HCT116 (cell line): ENCODE measurements around the gene VPS41. TPM values are rescaled to one million over a fixed set of nuclear protein-coding genes. Genes with fewer than 3 reads are reported as not detected.

Source experiments
- ATAC-seq: fragments of 200-7000 bp; cut with Tn5 transposase; 2 replicates; pipeline ENCODE4 v1.9.1; 2020; ENCODE audit warnings: mild to moderate bottlenecking, moderate library complexity
- BruUV-seq: library from RNA; stranded (reverse); fragments of 400-500 nt; replicated peaks from 2 replicates; lab custom pipeline; 2021; lab: Mats Ljungman, UMichigan
- CTCF ChIA-PET: fragments of 300-600 bp; sonication (Branson Sonifier 250); formaldehyde crosslinking; loops from one replicate; lab custom pipeline; 2021; ENCODE audit warnings: antibody characterized with exemption; lab: Charles Lee
- POLR2A ChIA-PET: fragments of 300-600, 350-600 bp; sonication (Branson Sonifier 250); formaldehyde crosslinking; loops from one replicate; lab custom pipeline; 2021; ENCODE audit warnings: antibody characterized with exemption; lab: Charles Lee
- RAD21 ChIA-PET, 2 experiments: fragments of 300-600 bp; sonication (Branson Sonifier 250); formaldehyde crosslinking; loops; one replicate each; lab custom pipeline; 2023; ENCODE audit warnings: low total read pairs in 2 of 2; ENCODE audit not compliant: uncharacterized antibody in 2 of 2, unreplicated experiment in 2 of 2, low non-redundant PET in 1 of 2; lab: Charles Lee
- DNase-seq: peaks from one replicate; pipeline ENCODE4 v3.0.0-alpha.2; 2010; ENCODE audit warnings: low read depth, low spot score
- H2AFZ ChIP-seq: fragments of 200-600 bp; shearing (Covaris generic), sonication (generic); 2 replicates; pipeline ENCODE4 v1.6.1; 2017; ENCODE audit warnings: low read depth, mixed run types, mixed read lengths, antibody characterized with exemption, low read length; ENCODE audit not compliant: poor library complexity, severe bottlenecking
- H3K27ac ChIP-seq: 2 replicates; pipeline ENCODE4 v1.5.1; 2012; ENCODE audit warnings: low read depth, low read length
- H3K27me3 ChIP-seq: fragments of 200-600 bp; sonication (generic); 2 replicates; pipeline ENCODE4 v1.6.1; 2016; ENCODE audit warnings: mixed run types, low read length, mixed read lengths; ENCODE audit not compliant: insufficient read depth
- H3K36me3 ChIP-seq, 2 experiments: fragments of 200-500 bp in 1 of 2; fragments of 200-600 bp in 1 of 2; sonication (Bioruptor generic) in 1 of 2; sonication (generic) in 1 of 2; 2 replicates each; pipeline versions ENCODE4 v1.5.1 to v1.6.1; 2014 to 2016; ENCODE audit warnings: low read length in 2 of 2, inconsistent platforms in 1 of 2, mixed read lengths in 1 of 2, mixed run types in 1 of 2; ENCODE audit not compliant: insufficient read depth in 2 of 2, control insufficient read depth in 1 of 2
- H3K4me1 ChIP-seq, 2 experiments: fragments of 200-600 bp in 1 of 2; sonication (generic) in 1 of 2; 2 replicates each; pipeline versions ENCODE4 v1.5.1 to v1.6.1; 2012 to 2017; ENCODE audit warnings: low read length in 2 of 2, inconsistent platforms in 1 of 2, mild to moderate bottlenecking in 1 of 2, mixed read lengths in 1 of 2, mixed run types in 1 of 2, moderate library complexity in 1 of 2; ENCODE audit not compliant: insufficient read depth in 2 of 2, control insufficient read depth in 1 of 2
- H3K4me2 ChIP-seq: fragments of 200-600 bp; sonication (generic); 2 replicates; pipeline ENCODE4 v1.6.1; 2017; ENCODE audit warnings: mixed run types, low read length, mixed read lengths
- H3K4me3 ChIP-seq, 2 experiments: fragments of 200-600 bp in 1 of 2; sonication (generic) in 1 of 2; replicated peaks in 1 of 2; 2 replicates each; pipeline ENCODE4 v1.5.1; 2011 to 2016; ENCODE audit warnings: low read length in 2 of 2, control low read depth in 1 of 2, low read depth in 1 of 2, mild to moderate bottlenecking in 1 of 2, mixed read lengths in 1 of 2, mixed run types in 1 of 2
- H3K79me2 ChIP-seq: fragments of 200-600 bp; sonication (generic); 2 replicates; pipeline ENCODE4 v1.6.1; 2017; ENCODE audit warnings: mild to moderate bottlenecking, mixed run types, low read length, moderate library complexity, mixed read lengths; ENCODE audit not compliant: insufficient read depth
- H3K9ac ChIP-seq: fragments of 200-600 bp; sonication (generic); 2 replicates; pipeline ENCODE4 v1.6.1; 2016; ENCODE audit warnings: low read length, mixed read lengths
- H3K9me2 ChIP-seq: fragments of 200-600 bp; sonication (generic), shearing (Covaris generic); 2 replicates; pipeline ENCODE4 v1.6.1; 2017; ENCODE audit warnings: mixed run types, mild to moderate bottlenecking, moderate library complexity; ENCODE audit not compliant: insufficient read depth
- H3K9me3 ChIP-seq, 2 experiments: fragments of 200-500 bp in 1 of 2; fragments of 200-600 bp in 1 of 2; sonication (Bioruptor generic) in 1 of 2; sonication (generic) in 1 of 2; 2 replicates each; pipeline ENCODE4 v1.6.1; 2014 to 2017; ENCODE audit warnings: low read length in 2 of 2, mixed read lengths in 2 of 2, inconsistent platforms in 1 of 2, low read depth in 1 of 2, mild to moderate bottlenecking in 1 of 2, mixed run types in 1 of 2, moderate library complexity in 1 of 2; ENCODE audit not compliant: control insufficient read depth in 1 of 2, insufficient read depth in 1 of 2
- H4K20me1 ChIP-seq: fragments of 200-600 bp; sonication (generic), shearing (Covaris generic); 2 replicates; pipeline ENCODE4 v1.6.1; 2017; ENCODE audit warnings: mixed run types, mild to moderate bottlenecking, moderate library complexity; ENCODE audit not compliant: insufficient read depth
- CBX3 ChIP-seq: IDR thresholded peaks from 2 replicates; pipeline ENCODE4 v1.6.1; 2012; ENCODE audit warnings: low read depth
- CTCF ChIP-seq, 3 experiments: fragments of 200-600 bp in 1 of 3; sonication (generic) in 1 of 3; IDR thresholded peaks in 2 of 3; conservative IDR thresholded peaks in 1 of 3; 2 replicates each; pipeline ENCODE4 v1.5.1; 2012 to 2017; ENCODE audit warnings: low read depth in 2 of 3, low read length in 2 of 3, antibody characterized with exemption in 1 of 3, borderline replicate concordance in 1 of 3, control low read depth in 1 of 3, mild to moderate bottlenecking in 1 of 3, mixed read lengths in 1 of 3, mixed run types in 1 of 3, moderate library complexity in 1 of 3; ENCODE audit not compliant: insufficient read depth in 1 of 3
- EGR1 ChIP-seq: IDR thresholded peaks from 2 replicates; pipeline ENCODE4 v1.6.1; 2012; ENCODE audit warnings: low read depth
- ELF1 ChIP-seq: IDR thresholded peaks from 2 replicates; pipeline ENCODE4 v1.6.1; 2012; ENCODE audit warnings: low read depth, borderline replicate concordance
- FOSL1 ChIP-seq: IDR thresholded peaks from 2 replicates; pipeline ENCODE4 v1.6.1; 2012; ENCODE audit warnings: low read depth
- intact Hi-C: fragments of 100-400 bp; cut with micrococcal nuclease; formaldehyde crosslinking; loops from 2 replicates; pipeline ENCODE4 v1.10.0; 2022
- total RNA-seq: library from RNA; stranded (reverse); gene quantifications from one replicate; pipeline ENCODE4 v1.2.1, GENCODE V29; 2021; ENCODE audit not compliant: unreplicated experiment
- TF ChIP-seq, protein P1 (sequence below): IDR thresholded peaks from 2 replicates; pipeline ENCODE4 v1.6.1; 2012
- TF ChIP-seq, protein P2 (sequence below): IDR thresholded peaks from 2 replicates; pipeline ENCODE4 v1.6.1; 2012; ENCODE audit warnings: low read depth

VPS41 gene
- total RNA-seq, 1 experiment from 2014 or later = 72.2 TPM

GRCh38 chr7:38889079-38889478 lies 19.9 kb downstream of the VPS41 start:
- no peak overlapping the region for H3K27ac ChIP-seq
- no peaks in the 10 kb centered on the region for H3K36me3 ChIP-seq
- ChIA-PET POLR2A (no interaction called here), RAD21 (no interaction called here), CTCF (no interaction called here)
- H3K4me2 ChIP-seq = no peak overlapping the region
- no peak overlapping the region for H3K9ac ChIP-seq
- H3K4me1 ChIP-seq = peaks cover 0 to 4% of the 10 kb centered on the region in 2 experiments; a peak in 1 of 4 replicates
- no peaks in the 10 kb centered on the region for H4K20me1 ChIP-seq
- no peak overlapping the region for H2AFZ ChIP-seq
- no TSS peak for BruUV-seq
- H3K4me3 ChIP-seq = no peak overlapping the region
- H3K27me3 ChIP-seq = no peaks in the 10 kb centered on the region
- H3K9me2 ChIP-seq = no peaks in the 10 kb centered on the region
- ATAC-seq (no peak), DNase-seq (no peak)
- H3K79me2 ChIP-seq = no peaks in the 10 kb centered on the region; the same call in 1 of the 2 replicates
- intact Hi-C loops = no loop called here
- TF ChIP-seq, protein P1, sequence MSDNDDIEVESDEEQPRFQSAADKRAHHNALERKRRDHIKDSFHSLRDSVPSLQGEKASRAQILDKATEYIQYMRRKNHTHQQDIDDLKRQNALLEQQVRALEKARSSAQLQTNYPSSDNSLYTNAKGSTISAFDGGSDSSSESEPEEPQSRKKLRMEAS = no peak
- TF ChIP-seq CBX3 (no peak), FOSL1 (no peak), ELF1 (no peak), EGR1 (no peak), CTCF (IDR thresholded peaks at IDR 0.05 in 2 of 3, conservative IDR thresholded peaks at IDR 0.05 in 1 of 3; ENCODE audit: borderline replicate concordance in 1 of 3, insufficient read depth in 1 of 3, low read depth in 2 of 3, low read length in 2 of 3) (no peak)
- TF ChIP-seq, protein P2, sequence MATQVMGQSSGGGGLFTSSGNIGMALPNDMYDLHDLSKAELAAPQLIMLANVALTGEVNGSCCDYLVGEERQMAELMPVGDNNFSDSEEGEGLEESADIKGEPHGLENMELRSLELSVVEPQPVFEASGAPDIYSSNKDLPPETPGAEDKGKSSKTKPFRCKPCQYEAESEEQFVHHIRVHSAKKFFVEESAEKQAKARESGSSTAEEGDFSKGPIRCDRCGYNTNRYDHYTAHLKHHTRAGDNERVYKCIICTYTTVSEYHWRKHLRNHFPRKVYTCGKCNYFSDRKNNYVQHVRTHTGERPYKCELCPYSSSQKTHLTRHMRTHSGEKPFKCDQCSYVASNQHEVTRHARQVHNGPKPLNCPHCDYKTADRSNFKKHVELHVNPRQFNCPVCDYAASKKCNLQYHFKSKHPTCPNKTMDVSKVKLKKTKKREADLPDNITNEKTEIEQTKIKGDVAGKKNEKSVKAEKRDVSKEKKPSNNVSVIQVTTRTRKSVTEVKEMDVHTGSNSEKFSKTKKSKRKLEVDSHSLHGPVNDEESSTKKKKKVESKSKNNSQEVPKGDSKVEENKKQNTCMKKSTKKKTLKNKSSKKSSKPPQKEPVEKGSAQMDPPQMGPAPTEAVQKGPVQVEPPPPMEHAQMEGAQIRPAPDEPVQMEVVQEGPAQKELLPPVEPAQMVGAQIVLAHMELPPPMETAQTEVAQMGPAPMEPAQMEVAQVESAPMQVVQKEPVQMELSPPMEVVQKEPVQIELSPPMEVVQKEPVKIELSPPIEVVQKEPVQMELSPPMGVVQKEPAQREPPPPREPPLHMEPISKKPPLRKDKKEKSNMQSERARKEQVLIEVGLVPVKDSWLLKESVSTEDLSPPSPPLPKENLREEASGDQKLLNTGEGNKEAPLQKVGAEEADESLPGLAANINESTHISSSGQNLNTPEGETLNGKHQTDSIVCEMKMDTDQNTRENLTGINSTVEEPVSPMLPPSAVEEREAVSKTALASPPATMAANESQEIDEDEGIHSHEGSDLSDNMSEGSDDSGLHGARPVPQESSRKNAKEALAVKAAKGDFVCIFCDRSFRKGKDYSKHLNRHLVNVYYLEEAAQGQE = no peak
- TF ChIP-seq, all 23 proteins: peak for 0
- H3K9me3 ChIP-seq = no peaks in the 10 kb centered on the region
